ENCODE data around the gene DTNBP1.
"Not testable (repeated sequence)": the region's sequence is repeated elsewhere in the genome, so short reads cannot be mapped to it uniquely, and the experiment has no call there.

The DTNBP1 gene

DNA sequence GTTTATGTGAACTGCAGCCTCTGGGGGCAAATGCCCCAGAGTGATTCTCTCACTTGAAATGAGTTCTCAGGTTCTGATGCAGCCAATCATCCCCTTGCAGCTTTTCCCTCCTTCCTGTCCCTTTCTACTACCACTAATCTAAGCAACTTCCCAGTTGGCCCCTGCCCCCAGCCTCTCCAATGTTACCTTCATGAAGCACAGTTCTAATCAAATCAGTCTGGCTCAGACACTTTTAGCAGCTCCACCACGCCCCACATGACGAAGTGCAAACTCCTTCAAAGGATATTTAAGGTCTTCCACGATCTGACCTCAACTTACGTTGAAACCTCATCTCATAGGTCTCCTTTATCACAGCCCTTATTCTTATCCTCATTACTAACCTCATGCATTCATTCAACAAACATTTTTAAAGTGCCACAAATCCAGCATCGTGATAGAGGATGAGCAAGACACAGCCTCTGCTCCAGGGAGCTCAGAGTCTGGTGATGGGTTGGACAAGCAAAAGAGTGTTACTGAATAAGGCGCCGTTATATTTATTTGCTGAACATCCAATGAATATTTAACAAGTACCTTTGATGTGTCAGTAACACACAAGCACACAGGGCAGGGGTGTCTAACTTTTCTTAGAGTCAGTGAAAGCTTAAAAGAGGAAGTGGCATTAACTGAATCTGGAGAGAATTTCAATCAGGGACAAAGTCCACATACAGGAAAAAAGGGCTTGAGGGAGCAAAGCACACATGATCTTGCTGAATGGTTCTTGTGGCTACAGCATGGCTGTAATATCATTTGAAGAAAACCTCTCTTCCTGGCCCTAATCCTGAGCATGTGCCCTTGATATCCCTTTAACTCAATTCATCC lies 20.4 kb upstream of the DTNBP1 start:
- Histone ChIP-seq H3K9me3 (ENCODE audit: control insufficient read depth, insufficient read depth, low read length) (no peaks in the 10 kb centered on the region), H3K4me3 (ENCODE audit: low read depth, low read length) (no peak overlapping the region), H3K36me3 (ENCODE audit: control insufficient read depth, insufficient read depth, low read length) (no peaks in the 10 kb centered on the region), H3K27me3 (ENCODE audit: control insufficient read depth, insufficient read depth, low read length) (no peaks in the 10 kb centered on the region), H3K9ac (ENCODE audit: low read depth, low read length) (no peak overlapping the region), H3K4me1 (ENCODE audit: control insufficient read depth, insufficient read depth, low read length) (no peaks in the 10 kb centered on the region)

DNA sequence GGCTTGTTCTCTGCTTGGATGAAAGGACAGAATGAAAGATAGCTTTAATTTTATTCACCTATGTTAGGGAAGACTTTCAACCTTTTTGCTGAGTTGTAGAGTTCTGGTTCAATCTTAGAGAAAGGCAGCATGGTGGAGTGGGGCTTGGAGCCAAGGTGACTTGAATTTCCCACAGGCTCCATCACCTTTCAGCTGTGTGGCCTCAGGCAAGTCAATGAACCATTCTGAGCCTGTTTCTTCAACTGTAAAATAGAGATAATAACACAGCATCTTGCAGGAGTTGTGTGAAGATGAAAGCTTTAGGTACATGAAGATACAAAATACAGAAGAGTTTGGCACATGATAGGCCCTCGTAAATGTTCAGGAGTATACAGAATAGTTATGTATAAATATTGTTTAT lies 19.1 kb upstream of the DTNBP1 start:
- no peak overlapping the region for H3K4me3 ChIP-seq (ENCODE audit: low read depth, low read length)
- no peaks in the 10 kb centered on the region for H3K9me3 ChIP-seq (ENCODE audit: control insufficient read depth, insufficient read depth, low read length)
- H3K4me1 ChIP-seq (ENCODE audit: control insufficient read depth, insufficient read depth, low read length), result no peaks in the 10 kb centered on the region
- no peaks in the 10 kb centered on the region for H3K36me3 ChIP-seq (ENCODE audit: control insufficient read depth, insufficient read depth, low read length)
- H3K27me3 ChIP-seq (ENCODE audit: control insufficient read depth, insufficient read depth, low read length), result no peaks in the 10 kb centered on the region
- no peak overlapping the region for H3K9ac ChIP-seq (ENCODE audit: low read depth, low read length)

DNA sequence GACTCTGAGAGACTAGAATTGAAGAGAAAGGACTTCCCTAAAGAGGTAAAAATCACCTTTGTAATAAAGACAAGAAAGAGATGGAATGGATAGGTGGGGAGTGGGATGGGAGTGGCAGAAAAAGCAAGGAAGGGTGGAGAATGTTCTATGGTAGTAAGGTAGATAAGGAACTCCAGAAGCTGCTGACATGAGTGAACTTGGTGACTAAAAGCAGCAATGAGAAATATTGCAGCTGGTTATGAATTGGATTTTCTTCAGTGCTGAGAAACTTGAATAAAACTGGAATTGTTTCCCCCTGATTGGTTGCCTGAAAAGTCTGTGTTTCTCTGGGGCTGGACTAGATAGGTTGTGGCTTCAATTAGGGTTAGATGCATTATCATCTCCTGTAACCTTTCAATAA lies 15.7 kb upstream of the DTNBP1 start:
- no peaks in the 10 kb centered on the region for H3K27me3 ChIP-seq (ENCODE audit: control insufficient read depth, insufficient read depth, low read length)
- no peaks in the 10 kb centered on the region for H3K9me3 ChIP-seq (ENCODE audit: control insufficient read depth, insufficient read depth, low read length)
- no peaks in the 10 kb centered on the region for H3K36me3 ChIP-seq (ENCODE audit: control insufficient read depth, insufficient read depth, low read length)
- no peak overlapping the region for H3K4me3 ChIP-seq (ENCODE audit: low read depth, low read length)
- H3K9ac ChIP-seq (ENCODE audit: low read depth, low read length), result no peak overlapping the region
- peaks cover 7% of the 10 kb centered on the region for H3K4me1 ChIP-seq (ENCODE audit: control insufficient read depth, insufficient read depth, low read length)

DNA sequence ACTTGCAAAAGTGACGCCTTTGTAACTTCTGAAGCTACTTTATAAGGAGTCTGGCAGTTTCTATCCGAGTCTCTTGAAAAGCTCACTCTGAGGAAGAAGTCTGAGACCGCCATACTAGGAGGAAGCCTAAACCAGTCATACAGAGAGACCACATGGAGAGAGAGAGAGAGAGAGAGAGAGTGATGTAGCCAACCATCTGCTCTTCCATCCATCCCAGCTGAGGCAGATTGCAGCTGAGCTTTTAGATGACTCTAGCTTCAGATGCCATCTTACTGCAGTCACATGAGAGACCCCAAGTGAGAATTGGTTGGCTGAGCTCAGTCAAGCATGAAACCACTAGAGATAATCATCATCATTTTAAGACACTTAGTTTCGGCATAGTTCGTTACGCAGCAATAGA lies 15.0 kb upstream of the DTNBP1 start:
- H3K4me1 ChIP-seq (ENCODE audit: control insufficient read depth, insufficient read depth, low read length), result peaks cover 7% of the 10 kb centered on the region
- no peaks in the 10 kb centered on the region for H3K36me3 ChIP-seq (ENCODE audit: control insufficient read depth, insufficient read depth, low read length)
- no peak overlapping the region for H3K4me3 ChIP-seq (ENCODE audit: low read depth, low read length)
- no peaks in the 10 kb centered on the region for H3K9me3 ChIP-seq (ENCODE audit: control insufficient read depth, insufficient read depth, low read length)
- no peaks in the 10 kb centered on the region for H3K27me3 ChIP-seq (ENCODE audit: control insufficient read depth, insufficient read depth, low read length)
- H3K9ac ChIP-seq (ENCODE audit: low read depth, low read length), result no peak overlapping the region

DNA sequence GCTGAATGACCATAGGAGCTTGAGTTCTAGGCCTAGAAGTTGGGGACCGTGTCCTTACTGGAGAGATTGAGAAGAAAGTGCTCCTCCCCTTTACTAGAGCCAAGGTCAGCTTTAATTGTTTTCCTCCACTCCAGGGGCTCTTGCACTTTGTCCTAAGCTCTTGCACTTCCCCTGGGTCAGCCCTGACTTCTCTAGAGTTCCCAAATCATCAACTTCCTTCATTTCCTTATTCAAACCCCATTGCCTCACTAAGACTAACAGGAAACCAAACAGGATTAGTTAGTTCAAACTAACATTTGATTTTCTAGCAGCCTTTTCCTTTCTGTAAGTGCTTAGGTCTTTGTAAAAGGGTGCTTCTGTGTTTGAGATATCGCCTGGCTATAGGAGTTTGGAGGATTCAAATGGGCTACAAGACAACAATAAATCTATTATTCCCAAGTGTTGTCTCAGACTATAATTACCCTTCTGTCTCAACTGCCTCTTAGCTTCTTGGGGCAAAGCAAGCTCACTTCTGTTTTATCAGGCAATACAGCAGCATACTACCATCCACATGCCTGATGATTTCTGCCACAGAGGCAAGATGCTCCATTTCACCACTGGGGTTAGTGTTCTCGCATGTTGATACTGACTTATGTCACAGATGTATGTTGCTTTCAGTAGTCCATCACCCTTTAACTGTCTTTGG lies 12.8 kb upstream of the DTNBP1 start:
- H3K4me1 ChIP-seq (ENCODE audit: control insufficient read depth, insufficient read depth, low read length), result peaks cover 7% of the 10 kb centered on the region
- no peaks in the 10 kb centered on the region for H3K27me3 ChIP-seq (ENCODE audit: control insufficient read depth, insufficient read depth, low read length)
- no peak overlapping the region for H3K9ac ChIP-seq (ENCODE audit: low read depth, low read length)
- no peaks in the 10 kb centered on the region for H3K36me3 ChIP-seq (ENCODE audit: control insufficient read depth, insufficient read depth, low read length)
- H3K9me3 ChIP-seq (ENCODE audit: control insufficient read depth, insufficient read depth, low read length), result no peaks in the 10 kb centered on the region
- H3K4me3 ChIP-seq (ENCODE audit: low read depth, low read length), result no peak overlapping the region

DNA sequence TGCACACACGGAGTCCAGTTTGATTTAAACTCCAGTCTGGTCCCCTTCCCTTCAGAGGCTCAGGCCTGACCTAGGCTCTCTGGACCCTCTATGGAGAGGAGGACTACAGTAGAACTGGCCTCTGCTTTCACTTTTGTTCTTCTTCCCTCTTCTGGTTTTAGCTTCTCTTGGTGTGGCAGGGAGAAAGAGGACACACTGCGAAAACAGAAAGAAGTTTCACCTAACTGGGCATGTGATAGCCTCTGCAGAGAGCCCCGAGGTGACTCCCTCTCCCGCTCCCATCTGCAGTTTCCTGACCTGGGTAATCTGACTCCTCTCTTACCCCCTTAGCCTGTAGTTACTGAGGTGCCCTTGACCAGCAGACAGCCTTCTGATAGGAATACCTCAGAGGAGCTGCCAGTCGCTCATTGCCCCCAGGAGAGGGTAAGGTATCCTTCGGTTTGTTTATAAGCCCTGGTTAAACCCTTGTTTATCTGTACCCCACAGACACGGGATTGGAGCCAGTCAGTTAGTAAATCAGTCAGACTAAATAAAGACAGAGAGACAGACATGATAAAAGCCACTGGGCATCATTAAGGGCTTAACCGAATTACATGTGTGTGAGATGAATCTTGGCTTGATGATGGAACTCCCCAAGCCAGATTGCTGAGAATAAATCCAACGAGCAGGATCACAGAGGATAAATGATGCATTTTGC lies 12.0 kb upstream of the DTNBP1 start:
- Histone ChIP-seq H3K27me3 (ENCODE audit: control insufficient read depth, insufficient read depth, low read length) (peaks cover 4% of the 10 kb centered on the region), H3K4me1 (ENCODE audit: control insufficient read depth, insufficient read depth, low read length) (peaks cover 7% of the 10 kb centered on the region), H3K36me3 (ENCODE audit: control insufficient read depth, insufficient read depth, low read length) (no peaks in the 10 kb centered on the region), H3K4me3 (ENCODE audit: low read depth, low read length) (no peak overlapping the region), H3K9me3 (ENCODE audit: control insufficient read depth, insufficient read depth, low read length) (no peaks in the 10 kb centered on the region), H3K9ac (ENCODE audit: low read depth, low read length) (no peak overlapping the region)

DNA sequence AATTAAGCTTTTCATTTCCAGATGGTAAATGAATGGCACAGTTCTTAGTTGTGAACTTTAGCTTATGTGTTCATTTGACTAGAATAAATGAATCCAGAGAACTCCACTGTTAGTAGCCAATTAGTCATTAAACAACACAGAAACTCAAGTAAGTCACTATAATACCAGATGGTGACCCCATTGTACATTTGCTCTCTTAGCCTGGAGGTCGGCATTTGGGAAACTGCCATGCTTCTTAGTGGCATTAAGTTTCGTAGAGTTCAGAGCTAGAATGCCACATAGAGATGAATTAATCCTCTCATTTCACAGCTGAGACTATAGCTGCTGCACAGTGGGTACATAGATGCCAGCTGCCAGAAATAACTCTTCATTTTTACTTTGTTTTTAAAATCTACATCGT lies 10.8 kb upstream of the DTNBP1 start:
- H3K4me1 ChIP-seq (ENCODE audit: control insufficient read depth, insufficient read depth, low read length), result peaks cover 7% of the 10 kb centered on the region
- no peak overlapping the region for H3K4me3 ChIP-seq (ENCODE audit: low read depth, low read length)
- no peaks in the 10 kb centered on the region for H3K9me3 ChIP-seq (ENCODE audit: control insufficient read depth, insufficient read depth, low read length)
- peaks cover 8% of the 10 kb centered on the region for H3K27me3 ChIP-seq (ENCODE audit: control insufficient read depth, insufficient read depth, low read length)
- no peak overlapping the region for H3K9ac ChIP-seq (ENCODE audit: low read depth, low read length)
- H3K36me3 ChIP-seq (ENCODE audit: control insufficient read depth, insufficient read depth, low read length), result no peaks in the 10 kb centered on the region

DNA sequence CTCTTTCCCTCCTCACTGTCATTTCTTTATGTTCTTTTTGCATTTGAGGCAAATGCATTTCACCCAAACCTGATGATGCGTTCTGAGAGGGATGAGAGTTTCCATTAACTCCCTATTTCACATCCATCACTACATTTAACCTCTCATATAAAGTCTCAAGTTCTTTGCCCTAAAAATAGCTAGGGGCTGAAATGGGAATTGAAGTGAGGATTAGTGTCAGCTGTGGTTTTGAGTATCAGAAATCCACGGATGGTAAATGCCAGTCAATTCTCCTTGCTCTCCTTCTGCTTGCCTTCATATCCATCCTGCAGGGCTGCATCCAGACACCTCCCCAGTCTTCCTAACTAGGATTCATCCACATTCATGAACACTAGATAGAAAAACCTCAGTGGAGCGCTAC lies 10.0 kb upstream of the DTNBP1 start:
- H3K27me3 ChIP-seq (ENCODE audit: control insufficient read depth, insufficient read depth, low read length), result peaks cover 8% of the 10 kb centered on the region
- H3K9me3 ChIP-seq (ENCODE audit: control insufficient read depth, insufficient read depth, low read length), result no peaks in the 10 kb centered on the region
- H3K4me3 ChIP-seq (ENCODE audit: low read depth, low read length), result no peak overlapping the region
- peaks cover 7% of the 10 kb centered on the region for H3K4me1 ChIP-seq (ENCODE audit: control insufficient read depth, insufficient read depth, low read length)
- no peak overlapping the region for H3K9ac ChIP-seq (ENCODE audit: low read depth, low read length)
- H3K36me3 ChIP-seq (ENCODE audit: control insufficient read depth, insufficient read depth, low read length), result no peaks in the 10 kb centered on the region

DNA sequence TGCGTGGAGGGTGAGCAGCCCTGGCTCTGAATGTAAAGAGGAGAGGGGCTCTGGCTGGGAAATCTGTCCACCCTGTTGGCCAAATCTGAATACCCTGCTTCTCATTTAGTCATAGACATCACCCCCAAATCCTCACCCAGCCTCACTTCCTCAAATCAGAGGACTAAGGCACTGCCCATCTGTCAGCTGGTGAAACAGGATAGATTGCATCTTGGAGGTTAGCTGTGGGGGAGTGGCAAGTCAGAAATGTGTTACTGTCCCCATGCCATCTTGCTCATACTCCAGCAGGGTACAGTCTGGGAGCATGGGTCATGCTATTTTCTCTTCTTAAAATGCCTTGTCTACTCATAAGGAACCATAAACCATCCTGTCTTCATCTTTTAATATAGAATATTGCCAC lies 9.5 kb upstream of the DTNBP1 start:
- H3K9ac ChIP-seq (ENCODE audit: low read depth, low read length), result no peak overlapping the region

DNA sequence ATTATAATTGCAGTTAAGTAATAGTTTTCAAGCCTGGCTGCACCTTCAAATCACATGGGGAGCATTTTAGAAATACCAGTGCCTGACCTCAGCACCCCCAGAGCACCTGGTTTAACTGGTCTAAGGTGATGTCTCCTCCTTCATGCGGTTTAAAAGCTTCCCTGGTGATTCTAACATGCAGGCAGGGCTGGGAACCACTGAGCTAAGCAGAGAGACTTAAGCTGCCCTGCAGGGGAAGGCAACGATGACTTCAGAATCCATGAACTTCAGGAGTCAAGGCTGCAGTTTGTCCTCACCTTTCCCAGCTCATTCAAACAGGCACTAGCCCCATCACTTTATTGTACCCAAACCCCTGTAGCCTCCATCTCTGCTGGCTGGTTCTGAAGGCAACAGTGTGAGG lies 6.1 kb upstream of the DTNBP1 start:
- H3K27me3 ChIP-seq (ENCODE audit: control insufficient read depth, insufficient read depth, low read length), result peaks cover 22% of the 10 kb centered on the region
- no peaks in the 10 kb centered on the region for H3K36me3 ChIP-seq (ENCODE audit: control insufficient read depth, insufficient read depth, low read length)
- H3K9me3 ChIP-seq (ENCODE audit: control insufficient read depth, insufficient read depth, low read length), result no peaks in the 10 kb centered on the region
- H3K4me1 ChIP-seq (ENCODE audit: control insufficient read depth, insufficient read depth, low read length), result no peaks in the 10 kb centered on the region
- no peak overlapping the region for H3K4me3 ChIP-seq (ENCODE audit: low read depth, low read length)
- no peak overlapping the region for H3K9ac ChIP-seq (ENCODE audit: low read depth, low read length)

More for the DNA sequence above, 9.5 kb upstream of the DTNBP1 start:
- H3K27me3 ChIP-seq (ENCODE audit: control insufficient read depth, insufficient read depth, low read length), result peaks cover 8% of the 10 kb centered on the region
- peaks cover 7% of the 10 kb centered on the region for H3K4me1 ChIP-seq (ENCODE audit: control insufficient read depth, insufficient read depth, low read length)
- no peak overlapping the region for H3K4me3 ChIP-seq (ENCODE audit: low read depth, low read length)
- H3K9me3 ChIP-seq (ENCODE audit: control insufficient read depth, insufficient read depth, low read length), result no peaks in the 10 kb centered on the region
- H3K36me3 ChIP-seq (ENCODE audit: control insufficient read depth, insufficient read depth, low read length), result no peaks in the 10 kb centered on the region

DNA sequence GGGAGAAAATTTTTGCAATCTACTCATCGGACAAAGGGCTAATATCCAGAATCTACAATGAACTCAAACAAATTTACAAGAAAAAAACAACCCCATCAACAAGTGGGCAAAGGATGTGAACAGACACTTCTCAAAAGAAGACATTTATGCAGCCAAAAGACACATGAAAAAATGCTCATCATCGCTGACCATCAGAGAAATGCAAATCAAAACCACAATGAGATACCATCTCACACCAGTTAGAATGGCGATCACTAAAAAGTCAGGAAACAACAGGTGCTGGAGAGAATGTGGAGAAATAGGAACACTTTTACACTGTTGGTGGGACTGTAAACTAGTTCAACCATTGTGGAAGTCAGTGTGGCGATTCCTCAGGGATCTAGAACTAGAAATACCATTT lies 4.1 kb upstream of the DTNBP1 start:
- not testable (repeated sequence) for H3K9me3 ChIP-seq (ENCODE audit: control insufficient read depth, insufficient read depth, low read length); H3K4me1 ChIP-seq (ENCODE audit: control insufficient read depth, insufficient read depth, low read length); H3K4me3 ChIP-seq (ENCODE audit: low read depth, low read length); H3K36me3 ChIP-seq (ENCODE audit: control insufficient read depth, insufficient read depth, low read length); H3K9ac ChIP-seq (ENCODE audit: low read depth, low read length)
- peaks cover 32% of the 10 kb centered on the region for H3K27me3 ChIP-seq (ENCODE audit: control insufficient read depth, insufficient read depth, low read length)

DNA sequence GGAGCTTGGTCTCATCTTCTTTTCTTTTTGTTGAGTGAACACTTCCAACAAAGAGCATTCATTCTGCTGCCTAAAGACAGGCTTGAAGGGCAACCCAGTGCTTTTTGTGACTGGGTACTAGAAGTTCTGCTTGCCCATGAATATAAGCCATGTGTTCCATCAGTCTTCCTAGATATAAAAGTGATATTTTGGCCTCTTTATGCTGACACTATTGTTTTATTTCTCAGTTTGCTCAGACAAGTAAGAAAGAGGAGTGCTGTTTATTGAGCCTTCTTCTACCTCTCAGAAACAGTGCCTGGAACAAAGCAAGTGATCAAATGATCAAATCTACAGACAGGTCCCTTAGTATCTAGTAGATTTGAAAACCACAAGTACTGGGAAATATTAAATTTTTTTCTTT lies 2.4 kb upstream of the DTNBP1 start:
- Histone ChIP-seq H3K36me3 (ENCODE audit: control insufficient read depth, insufficient read depth, low read length) (no peaks in the 10 kb centered on the region), H3K27me3 (ENCODE audit: control insufficient read depth, insufficient read depth, low read length) (peaks cover 30% of the 10 kb centered on the region), H3K4me3 (ENCODE audit: low read depth, low read length) (no peak overlapping the region), H3K4me1 (ENCODE audit: control insufficient read depth, insufficient read depth, low read length) (no peaks in the 10 kb centered on the region), H3K9me3 (ENCODE audit: control insufficient read depth, insufficient read depth, low read length) (no peaks in the 10 kb centered on the region), H3K9ac (ENCODE audit: low read depth, low read length) (no peak overlapping the region)
